ENCODE results near the gene CCDC141.
A peak's percentile ranks its signal among the peaks of the same experiment; 100 is the strongest.

CCDC141 gene

DNA sequence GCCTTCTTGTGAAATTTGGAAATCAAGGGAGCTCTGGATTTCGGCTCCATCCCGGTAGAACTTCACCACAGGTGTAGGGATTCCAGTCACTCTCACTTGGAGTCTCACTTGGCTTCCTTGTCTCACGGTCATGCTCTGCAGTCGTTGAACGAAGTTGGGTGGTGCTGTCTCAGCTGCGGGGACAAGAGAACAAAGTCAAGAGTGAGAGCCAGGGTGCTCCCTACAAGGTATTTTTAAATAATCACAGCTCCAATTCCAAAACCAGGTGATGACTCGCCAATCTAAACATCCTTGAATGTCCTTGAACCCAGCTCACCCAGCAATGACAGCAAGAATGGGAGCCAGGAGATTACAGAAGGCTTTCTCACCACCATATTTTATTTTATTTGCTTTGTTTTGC, 249.4 kb downstream of the CCDC141 start:
- Histone ChIP-seq H3K4me3 (ENCODE audit: low read length) (no peak overlapping the region), H3K27me3 (replicated peaks; ENCODE audit: insufficient read depth, low read length) (no peaks in the 10 kb centered on the region), H3K27ac (ENCODE audit: low read length) (no peak overlapping the region), H3K9me2 (replicated peaks; ENCODE audit: insufficient read depth, low read length) (no peaks in the 10 kb centered on the region), H2AFZ (ENCODE audit: low read length) (no peak overlapping the region), H3K4me2 (ENCODE audit: low read depth, low read length) (no peak overlapping the region), H3F3A (ENCODE audit: insufficient read depth, low read length) (no peaks in the 10 kb centered on the region), H3K79me2 (ENCODE audit: low read length) (no peaks in the 10 kb centered on the region), H3K9me3 (replicated peaks; ENCODE audit: insufficient read depth, low read length) (no peaks in the 10 kb centered on the region), H3K36me3 (replicated peaks; ENCODE audit: insufficient read depth, low read length) (no peaks in the 10 kb centered on the region), H3K9ac (ENCODE audit: low read length) (no peak overlapping the region), H4K20me1 (ENCODE audit: insufficient read depth, low read length) (no peaks in the 10 kb centered on the region), H3K4me1 (ENCODE audit: low read length) (0 out of 2 replicates have a peak, but pooled peaks cover 6% of the 10 kb centered on the region)
- no peak for DNase-seq
- TF ChIP-seq EZH2 (optimal IDR thresholded peaks at IDR 0.05; ENCODE audit: low read depth, low read length) = no peak
- TF ChIP-seq, protein P1, sequence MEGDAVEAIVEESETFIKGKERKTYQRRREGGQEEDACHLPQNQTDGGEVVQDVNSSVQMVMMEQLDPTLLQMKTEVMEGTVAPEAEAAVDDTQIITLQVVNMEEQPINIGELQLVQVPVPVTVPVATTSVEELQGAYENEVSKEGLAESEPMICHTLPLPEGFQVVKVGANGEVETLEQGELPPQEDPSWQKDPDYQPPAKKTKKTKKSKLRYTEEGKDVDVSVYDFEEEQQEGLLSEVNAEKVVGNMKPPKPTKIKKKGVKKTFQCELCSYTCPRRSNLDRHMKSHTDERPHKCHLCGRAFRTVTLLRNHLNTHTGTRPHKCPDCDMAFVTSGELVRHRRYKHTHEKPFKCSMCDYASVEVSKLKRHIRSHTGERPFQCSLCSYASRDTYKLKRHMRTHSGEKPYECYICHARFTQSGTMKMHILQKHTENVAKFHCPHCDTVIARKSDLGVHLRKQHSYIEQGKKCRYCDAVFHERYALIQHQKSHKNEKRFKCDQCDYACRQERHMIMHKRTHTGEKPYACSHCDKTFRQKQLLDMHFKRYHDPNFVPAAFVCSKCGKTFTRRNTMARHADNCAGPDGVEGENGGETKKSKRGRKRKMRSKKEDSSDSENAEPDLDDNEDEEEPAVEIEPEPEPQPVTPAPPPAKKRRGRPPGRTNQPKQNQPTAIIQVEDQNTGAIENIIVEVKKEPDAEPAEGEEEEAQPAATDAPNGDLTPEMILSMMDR (IDR thresholded peaks at IDR 0.05; ENCODE audit: low read length) = no peak
- no peak for TF ChIP-seq EZH2phosphoT487 (IDR thresholded peaks at IDR 0.05; ENCODE audit: low read length)

DNA sequence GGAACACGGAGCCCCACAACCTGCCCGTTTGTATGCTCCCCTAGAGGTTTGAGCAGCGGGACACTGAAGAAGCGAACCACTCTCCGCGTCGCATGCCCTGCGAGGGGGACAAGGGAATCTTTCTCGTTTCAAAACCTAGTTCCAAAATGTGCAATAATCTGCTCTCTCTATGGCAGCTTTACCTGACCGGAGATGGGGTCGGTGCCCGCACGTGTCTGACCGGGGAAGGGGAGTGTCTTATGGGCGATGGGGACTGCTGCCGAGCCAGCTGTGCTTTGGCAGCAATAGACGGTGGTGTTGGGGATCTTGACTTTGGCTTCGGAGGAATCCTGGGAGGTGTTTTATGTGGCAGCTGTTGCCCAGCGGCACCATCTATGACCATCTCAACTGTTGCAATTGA, 250.6 kb downstream of the CCDC141 start:
- Histone ChIP-seq H3K27ac (ENCODE audit: low read length) (no peak overlapping the region), H3K4me2 (ENCODE audit: low read depth, low read length) (no peak overlapping the region), H3K4me3 (ENCODE audit: low read length) (no peak overlapping the region), H3K9me3 (replicated peaks; ENCODE audit: insufficient read depth, low read length) (no peaks in the 10 kb centered on the region), H3K9me2 (replicated peaks; ENCODE audit: insufficient read depth, low read length) (no peaks in the 10 kb centered on the region), H3F3A (ENCODE audit: insufficient read depth, low read length) (no peaks in the 10 kb centered on the region), H3K4me1 (ENCODE audit: low read length) (0 out of 2 replicates have a peak, but pooled peaks cover 6% of the 10 kb centered on the region), H3K27me3 (replicated peaks; ENCODE audit: insufficient read depth, low read length) (no peaks in the 10 kb centered on the region), H3K9ac (ENCODE audit: low read length) (no peak overlapping the region), H3K79me2 (ENCODE audit: low read length) (no peaks in the 10 kb centered on the region), H2AFZ (ENCODE audit: low read length) (no peak overlapping the region), H4K20me1 (ENCODE audit: insufficient read depth, low read length) (no peaks in the 10 kb centered on the region), H3K36me3 (replicated peaks; ENCODE audit: insufficient read depth, low read length) (no peaks in the 10 kb centered on the region)
- DNase-seq = no peak
- TF ChIP-seq EZH2 (optimal IDR thresholded peaks at IDR 0.05; ENCODE audit: low read depth, low read length) = no peak
- TF ChIP-seq, protein P1 (IDR thresholded peaks at IDR 0.05; ENCODE audit: low read length) = no peak
- TF ChIP-seq EZH2phosphoT487 (IDR thresholded peaks at IDR 0.05; ENCODE audit: low read length) = no peak

DNA sequence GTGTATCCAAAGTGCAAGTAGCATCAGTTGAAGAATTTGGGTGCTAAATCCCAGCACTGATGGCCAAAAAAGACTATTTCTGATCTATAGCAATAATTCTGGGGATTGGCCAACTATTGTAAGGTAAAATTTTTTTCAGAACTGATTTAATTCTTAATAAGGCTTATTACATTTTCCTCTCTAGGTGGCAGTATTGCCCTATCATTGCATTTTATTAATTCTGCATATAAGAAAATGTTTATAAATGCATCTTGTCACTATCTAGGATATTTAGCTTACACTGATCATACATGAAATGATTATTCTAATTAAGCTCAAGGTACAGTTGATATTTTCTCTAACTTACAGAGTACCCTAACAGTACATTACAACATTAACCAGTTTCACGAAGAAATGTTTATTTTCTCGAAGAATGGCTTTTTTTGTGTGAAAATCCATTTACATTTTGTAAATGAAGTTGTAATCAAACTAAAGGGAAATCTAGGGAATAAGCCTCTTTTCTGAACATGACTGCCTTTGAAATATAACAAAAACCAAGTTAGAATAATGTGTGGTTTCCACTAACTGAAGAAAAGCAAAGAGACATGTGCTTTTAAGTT, 253.8 kb downstream of the CCDC141 start:
- no peaks in the 10 kb centered on the region for H3K36me3 ChIP-seq (replicated peaks; ENCODE audit: insufficient read depth, low read length)
- no peaks in the 10 kb centered on the region for H3K27me3 ChIP-seq (replicated peaks; ENCODE audit: insufficient read depth, low read length)
- no peak overlapping the region for H3K9ac ChIP-seq (ENCODE audit: low read length)
- no peaks in the 10 kb centered on the region for H4K20me1 ChIP-seq (ENCODE audit: insufficient read depth, low read length)
- H3K79me2 ChIP-seq (ENCODE audit: low read length) = no peaks in the 10 kb centered on the region
- no peaks in the 10 kb centered on the region for H3K9me3 ChIP-seq (replicated peaks; ENCODE audit: insufficient read depth, low read length)
- no peaks in the 10 kb centered on the region for H3K9me2 ChIP-seq (replicated peaks; ENCODE audit: insufficient read depth, low read length)
- peak; percentile 55 for DNase-seq
- no peak for TF ChIP-seq EZH2 (optimal IDR thresholded peaks at IDR 0.05; ENCODE audit: low read depth, low read length)
- TF ChIP-seq, protein P1 (IDR thresholded peaks at IDR 0.05; ENCODE audit: low read length) = peak; percentile 63
- TF ChIP-seq EZH2phosphoT487 (IDR thresholded peaks at IDR 0.05; ENCODE audit: low read length) = no peak
- H3K4me1 ChIP-seq (ENCODE audit: low read length) = no peaks in the 10 kb centered on the region
- H3F3A ChIP-seq (ENCODE audit: insufficient read depth, low read length) = no peaks in the 10 kb centered on the region
- no peak overlapping the region for H2AFZ ChIP-seq (ENCODE audit: low read length)
- no peak overlapping the region for H3K4me2 ChIP-seq (ENCODE audit: low read depth, low read length)
- no peak overlapping the region for H3K4me3 ChIP-seq (ENCODE audit: low read length)
- no peak overlapping the region for H3K27ac ChIP-seq (ENCODE audit: low read length)

Measured in MM.1S (cell line).